ENCODE data around the gene ELF5. TPM values are rescaled to one million over a fixed set of nuclear protein-coding genes. Genes with fewer than 3 reads are reported as not detected.
A peak's percentile ranks its signal among the peaks of the same experiment; 100 is the strongest.

ELF5 gene
- total RNA-seq, 1 donor, result not detected

GRCh38 chr11:34483106-34483874, 30.3 kb downstream of the ELF5 start:
- Histone ChIP-seq H2AFZ (ENCODE audit: low read length) (no peak overlapping the region), H4K20me1 (ENCODE audit: insufficient read depth, low read length) (no peaks in the 10 kb centered on the region), H3K4me2 (ENCODE audit: insufficient read depth, low read length) (no peak overlapping the region), H3K4me3 (ENCODE audit: insufficient read depth, low read length) (no peak overlapping the region), H3K36me3 (ENCODE audit: insufficient read depth, low read length) (no peaks in the 10 kb centered on the region), H3K27me3 (ENCODE audit: insufficient read depth, low read length) (peaks cover 24% of the 10 kb centered on the region), H3K27ac (ENCODE audit: low read depth, low read length) (no peak overlapping the region), H3K4me1 (ENCODE audit: insufficient read depth, low read length) (peaks cover 7% of the 10 kb centered on the region), H3K9me3 (ENCODE audit: low read depth, low read length) (no peaks in the 10 kb centered on the region), H3K79me2 (ENCODE audit: insufficient read depth, low read length) (no peaks in the 10 kb centered on the region)
- DNase-seq (ENCODE audit: insufficient read length, low spot score, missing footprints), result no peak
- TF ChIP-seq CTCF (IDR thresholded peaks at IDR 0.05; ENCODE audit: extremely low read depth, low read depth, low read length), result no peak

GRCh38 chr11:34481307-34481706, 32.3 kb downstream of the ELF5 start:
- H3K79me2 ChIP-seq (ENCODE audit: insufficient read depth, low read length), result no peaks in the 10 kb centered on the region
- H4K20me1 ChIP-seq (ENCODE audit: insufficient read depth, low read length), result no peaks in the 10 kb centered on the region
- no peaks in the 10 kb centered on the region for H3K36me3 ChIP-seq (ENCODE audit: insufficient read depth, low read length)
- no peaks in the 10 kb centered on the region for H3K9me3 ChIP-seq (ENCODE audit: low read depth, low read length)
- peaks cover 7% of the 10 kb centered on the region for H3K4me1 ChIP-seq (ENCODE audit: insufficient read depth, low read length)
- no peak overlapping the region for H3K27ac ChIP-seq (ENCODE audit: low read depth, low read length)
- no peak for DNase-seq (ENCODE audit: insufficient read length, low spot score, missing footprints)
- H3K4me2 ChIP-seq (ENCODE audit: insufficient read depth, low read length), result no peak overlapping the region
- no peak overlapping the region for H2AFZ ChIP-seq (ENCODE audit: low read length)
- peaks cover 30% of the 10 kb centered on the region for H3K27me3 ChIP-seq (ENCODE audit: insufficient read depth, low read length)
- no peak for TF ChIP-seq CTCF (IDR thresholded peaks at IDR 0.05; ENCODE audit: extremely low read depth, low read depth, low read length)
- no peak overlapping the region for H3K4me3 ChIP-seq (ENCODE audit: insufficient read depth, low read length)

GRCh38 chr11:34480314-34480713, 33.3 kb downstream of the ELF5 start:
- Histone ChIP-seq H2AFZ (ENCODE audit: low read length) (no peak overlapping the region), H3K4me2 (ENCODE audit: insufficient read depth, low read length) (no peak overlapping the region), H3K4me3 (ENCODE audit: insufficient read depth, low read length) (no peak overlapping the region), H3K27ac (ENCODE audit: low read depth, low read length) (no peak overlapping the region), H3K36me3 (ENCODE audit: insufficient read depth, low read length) (no peaks in the 10 kb centered on the region), H3K27me3 (ENCODE audit: insufficient read depth, low read length) (peaks cover 30% of the 10 kb centered on the region), H3K9me3 (ENCODE audit: low read depth, low read length) (no peaks in the 10 kb centered on the region), H4K20me1 (ENCODE audit: insufficient read depth, low read length) (no peaks in the 10 kb centered on the region), H3K79me2 (ENCODE audit: insufficient read depth, low read length) (no peaks in the 10 kb centered on the region), H3K4me1 (ENCODE audit: insufficient read depth, low read length) (peaks cover 7% of the 10 kb centered on the region)
- no peak for DNase-seq (ENCODE audit: insufficient read length, low spot score, missing footprints)
- no peak for TF ChIP-seq CTCF (IDR thresholded peaks at IDR 0.05; ENCODE audit: extremely low read depth, low read depth, low read length)

- H4K20me1 ChIP-seq (ENCODE audit: insufficient read depth, low read length), result no peaks in the 10 kb centered on the region
- no peak overlapping the region for H3K4me2 ChIP-seq (ENCODE audit: insufficient read depth, low read length)
- TF ChIP-seq CTCF (IDR thresholded peaks at IDR 0.05; ENCODE audit: extremely low read depth, low read depth, low read length), result no peak
- no peaks in the 10 kb centered on the region for H3K79me2 ChIP-seq (ENCODE audit: insufficient read depth, low read length)
- peaks cover 7% of the 10 kb centered on the region for H3K4me1 ChIP-seq (ENCODE audit: insufficient read depth, low read length)
- H3K36me3 ChIP-seq (ENCODE audit: insufficient read depth, low read length), result no peaks in the 10 kb centered on the region
- H3K9me3 ChIP-seq (ENCODE audit: low read depth, low read length), result no peaks in the 10 kb centered on the region
- no peak overlapping the region for H2AFZ ChIP-seq (ENCODE audit: low read length)
- peaks cover 30% of the 10 kb centered on the region for H3K27me3 ChIP-seq (ENCODE audit: insufficient read depth, low read length)
- H3K4me3 ChIP-seq (ENCODE audit: insufficient read depth, low read length), result no peak overlapping the region
- no peak overlapping the region for H3K27ac ChIP-seq (ENCODE audit: low read depth, low read length)
- peak; percentile 47 for DNase-seq (ENCODE audit: insufficient read length, low spot score, missing footprints)
Measured at GRCh38 chr11:34478845-34479663, 34.5 kb downstream of the ELF5 start.
